ENCODE results near the gene CDYL2.

Gene CDYL2

GRCh38 chr16:80615735-80616134 is 188.7 kb downstream of the CDYL2 start:
- Histone ChIP-seq H3K4me1 (ENCODE audit: control insufficient read depth, insufficient read depth, low read length) (no peaks in the 10 kb centered on the region), H3K27ac (ENCODE audit: low read length) (no peak overlapping the region), H3K4me3 (ENCODE audit: low read length in 2 of 2) (no peak overlapping the region), H3K36me3 (ENCODE audit: control insufficient read depth in 2 of 2, insufficient read depth in 2 of 2, low read length in 2 of 2) (peaks cover 0 to 2% of the 10 kb centered on the region in 2 donors), H3K9me3 (ENCODE audit: control insufficient read depth in 2 of 2, low read length in 2 of 2) (peaks cover 0 to 10% of the 10 kb centered on the region in 2 donors), H3K27me3 (ENCODE audit: control insufficient read depth in 1 of 2, insufficient read depth in 2 of 2, low read length in 2 of 2) (no peaks in the 10 kb centered on the region), H3K9ac (ENCODE audit: low read length in 2 of 2) (no peak overlapping the region)

GRCh38 chr16:80614908-80615671 is 189.3 kb downstream of the CDYL2 start:
- H3K27me3 ChIP-seq (ENCODE audit: control insufficient read depth in 1 of 2, insufficient read depth in 2 of 2, low read length in 2 of 2), result no peaks in the 10 kb centered on the region
- H3K9me3 ChIP-seq (ENCODE audit: control insufficient read depth in 2 of 2, low read length in 2 of 2), result peaks cover 0 to 10% of the 10 kb centered on the region in 2 donors
- no peak overlapping the region for H3K27ac ChIP-seq (ENCODE audit: low read length)
- no peaks in the 10 kb centered on the region for H3K4me1 ChIP-seq (ENCODE audit: control insufficient read depth, insufficient read depth, low read length)
- peaks cover 0 to 2% of the 10 kb centered on the region in 2 donors for H3K36me3 ChIP-seq (ENCODE audit: control insufficient read depth in 2 of 2, insufficient read depth in 2 of 2, low read length in 2 of 2)
- H3K9ac ChIP-seq (ENCODE audit: low read length in 2 of 2), result no peak overlapping the region
- no peak overlapping the region for H3K4me3 ChIP-seq (ENCODE audit: low read length in 2 of 2)

- no peaks in the 10 kb centered on the region for H3K4me1 ChIP-seq (ENCODE audit: control insufficient read depth, insufficient read depth, low read length)
- H3K9me3 ChIP-seq (ENCODE audit: control insufficient read depth in 2 of 2, low read length in 2 of 2), result peaks cover 0 to 6% of the 10 kb centered on the region in 2 donors
- peaks cover 0 to 2% of the 10 kb centered on the region in 2 donors for H3K36me3 ChIP-seq (ENCODE audit: control insufficient read depth in 2 of 2, insufficient read depth in 2 of 2, low read length in 2 of 2)
- H3K27me3 ChIP-seq (ENCODE audit: control insufficient read depth in 1 of 2, insufficient read depth in 2 of 2, low read length in 2 of 2), result no peaks in the 10 kb centered on the region
- no peak overlapping the region for H3K27ac ChIP-seq (ENCODE audit: low read length)
- no peak overlapping the region for H3K4me3 ChIP-seq (ENCODE audit: low read length in 2 of 2)
- H3K9ac ChIP-seq (ENCODE audit: low read length in 2 of 2), result no peak overlapping the region
Measured at GRCh38 chr16:80612461-80613017, 191.9 kb downstream of the CDYL2 start.

- H3K4me3 ChIP-seq (ENCODE audit: low read length in 2 of 2), result no peak overlapping the region
- no peak overlapping the region for H3K27ac ChIP-seq (ENCODE audit: low read length)
- H3K9ac ChIP-seq (ENCODE audit: low read length in 2 of 2), result no peak overlapping the region
- no peaks in the 10 kb centered on the region for H3K27me3 ChIP-seq (ENCODE audit: control insufficient read depth in 1 of 2, insufficient read depth in 2 of 2, low read length in 2 of 2)
- H3K9me3 ChIP-seq (ENCODE audit: control insufficient read depth in 2 of 2, low read length in 2 of 2), result peaks cover 0 to 6% of the 10 kb centered on the region in 2 donors
- peaks cover 0 to 2% of the 10 kb centered on the region in 2 donors for H3K36me3 ChIP-seq (ENCODE audit: control insufficient read depth in 2 of 2, insufficient read depth in 2 of 2, low read length in 2 of 2)
- H3K4me1 ChIP-seq (ENCODE audit: control insufficient read depth, insufficient read depth, low read length), result no peaks in the 10 kb centered on the region
Measured at GRCh38 chr16:80611930-80612327, 192.5 kb downstream of the CDYL2 start.

- Histone ChIP-seq H3K36me3 (ENCODE audit: control insufficient read depth in 2 of 2, insufficient read depth in 2 of 2, low read length in 2 of 2) (peaks cover 0 to 2% of the 10 kb centered on the region in 2 donors), H3K27ac (ENCODE audit: low read length) (no peak overlapping the region), H3K4me1 (ENCODE audit: control insufficient read depth, insufficient read depth, low read length) (no peaks in the 10 kb centered on the region), H3K9me3 (ENCODE audit: control insufficient read depth in 2 of 2, low read length in 2 of 2) (peaks cover 0 to 6% of the 10 kb centered on the region in 2 donors), H3K9ac (ENCODE audit: low read length in 2 of 2) (no peak overlapping the region), H3K4me3 (ENCODE audit: low read length in 2 of 2) (no peak overlapping the region), H3K27me3 (ENCODE audit: control insufficient read depth in 1 of 2, insufficient read depth in 2 of 2, low read length in 2 of 2) (no peaks in the 10 kb centered on the region)
Measured at GRCh38 chr16:80611171-80611929, 193.0 kb downstream of the CDYL2 start.

GRCh38 chr16:80610481-80611156 is 193.8 kb downstream of the CDYL2 start:
- no peak overlapping the region for H3K4me3 ChIP-seq (ENCODE audit: low read length in 2 of 2)

GRCh38 chr16:80608946-80609345 is 195.5 kb downstream of the CDYL2 start:
- peaks cover 0 to 2% of the 10 kb centered on the region in 2 donors for H3K36me3 ChIP-seq (ENCODE audit: control insufficient read depth in 2 of 2, insufficient read depth in 2 of 2, low read length in 2 of 2)
- no peak overlapping the region for H3K27ac ChIP-seq (ENCODE audit: low read length)
- no peak overlapping the region for H3K9ac ChIP-seq (ENCODE audit: low read length in 2 of 2)
- no peak overlapping the region for H3K4me3 ChIP-seq (ENCODE audit: low read length in 2 of 2)
- H3K27me3 ChIP-seq (ENCODE audit: control insufficient read depth in 1 of 2, insufficient read depth in 2 of 2, low read length in 2 of 2), result no peaks in the 10 kb centered on the region
- H3K4me1 ChIP-seq (ENCODE audit: control insufficient read depth, insufficient read depth, low read length), result no peaks in the 10 kb centered on the region
- H3K9me3 ChIP-seq (ENCODE audit: control insufficient read depth in 2 of 2, low read length in 2 of 2), result peaks cover 0 to 2% of the 10 kb centered on the region in 2 donors

More at GRCh38 chr16:80610481-80611156, 193.8 kb downstream of the CDYL2 start:
- H3K27me3 ChIP-seq (ENCODE audit: control insufficient read depth in 1 of 2, insufficient read depth in 2 of 2, low read length in 2 of 2), result no peaks in the 10 kb centered on the region
- H3K27ac ChIP-seq (ENCODE audit: low read length), result no peak overlapping the region
- H3K4me1 ChIP-seq (ENCODE audit: control insufficient read depth, insufficient read depth, low read length), result no peaks in the 10 kb centered on the region
- peaks cover 0 to 2% of the 10 kb centered on the region in 2 donors for H3K36me3 ChIP-seq (ENCODE audit: control insufficient read depth in 2 of 2, insufficient read depth in 2 of 2, low read length in 2 of 2)
- no peak overlapping the region for H3K9ac ChIP-seq (ENCODE audit: low read length in 2 of 2)
- peaks cover 0 to 6% of the 10 kb centered on the region in 2 donors for H3K9me3 ChIP-seq (ENCODE audit: control insufficient read depth in 2 of 2, low read length in 2 of 2)

GRCh38 chr16:80607204-80607603 is 197.2 kb downstream of the CDYL2 start:
- no peaks in the 10 kb centered on the region for H3K36me3 ChIP-seq (ENCODE audit: control insufficient read depth in 2 of 2, insufficient read depth in 2 of 2, low read length in 2 of 2)
- no peaks in the 10 kb centered on the region for H3K4me1 ChIP-seq (ENCODE audit: control insufficient read depth, insufficient read depth, low read length)
- H3K4me3 ChIP-seq (ENCODE audit: low read length in 2 of 2), result no peak overlapping the region

GRCh38 chr16:80606221-80606766 is 198.1 kb downstream of the CDYL2 start:
- Histone ChIP-seq H3K4me1 (ENCODE audit: control insufficient read depth, insufficient read depth, low read length) (no peaks in the 10 kb centered on the region), H3K9ac (ENCODE audit: low read length in 2 of 2) (no peak overlapping the region), H3K27me3 (ENCODE audit: control insufficient read depth in 1 of 2, insufficient read depth in 2 of 2, low read length in 2 of 2) (no peaks in the 10 kb centered on the region), H3K9me3 (ENCODE audit: control insufficient read depth in 2 of 2, low read length in 2 of 2) (no peaks in the 10 kb centered on the region), H3K4me3 (ENCODE audit: low read length in 2 of 2) (no peak overlapping the region), H3K27ac (ENCODE audit: low read length) (no peak overlapping the region), H3K36me3 (ENCODE audit: control insufficient read depth in 2 of 2, insufficient read depth in 2 of 2, low read length in 2 of 2) (no peaks in the 10 kb centered on the region)

More at GRCh38 chr16:80607204-80607603, 197.2 kb downstream of the CDYL2 start:
- Histone ChIP-seq H3K27me3 (ENCODE audit: control insufficient read depth in 1 of 2, insufficient read depth in 2 of 2, low read length in 2 of 2) (no peaks in the 10 kb centered on the region), H3K9ac (ENCODE audit: low read length in 2 of 2) (no peak overlapping the region), H3K9me3 (ENCODE audit: control insufficient read depth in 2 of 2, low read length in 2 of 2) (no peaks in the 10 kb centered on the region), H3K27ac (ENCODE audit: low read length) (no peak overlapping the region)
